Memory B cell (primary cell): ENCODE results near the gene KCNJ6.

Source experiments
- ATAC-seq: fragments of 150-1000 bp; cut with Tn5 transposase; 2 replicates; pipeline ENCODE4 v1.10.0; 2021; ENCODE audit warnings: low read depth, mild to moderate bottlenecking, moderate library complexity
- DNase-seq, 2 donors: peaks; one replicate each; pipeline ENCODE4 v3.0.0; 2022; ENCODE audit warnings: low spot score in 2 of 2
- H3K27ac Mint-ChIP-seq: one replicate; pipeline ENCODE4 v1.8.0; 2022; ENCODE audit warnings: mild to moderate bottlenecking, moderate library complexity, mixed read lengths
- H3K27me3 Mint-ChIP-seq: one replicate; pipeline ENCODE4 v1.8.0; 2022; ENCODE audit warnings: mixed read lengths
- H3K36me3 Mint-ChIP-seq: one replicate; pipeline ENCODE4 v1.8.0; 2022; ENCODE audit warnings: mild to moderate bottlenecking, mixed read lengths
- H3K4me1 Mint-ChIP-seq: one replicate; pipeline ENCODE4 v1.8.0; 2022; ENCODE audit warnings: mixed read lengths
- H3K4me3 Mint-ChIP-seq: one replicate; pipeline ENCODE4 v1.8.0; 2022; ENCODE audit warnings: mild to moderate bottlenecking, moderate library complexity, mixed read lengths
- H3K9me3 Mint-ChIP-seq: one replicate; pipeline ENCODE4 v1.8.0; 2022; ENCODE audit warnings: mixed read lengths

The KCNJ6 gene

DNA sequence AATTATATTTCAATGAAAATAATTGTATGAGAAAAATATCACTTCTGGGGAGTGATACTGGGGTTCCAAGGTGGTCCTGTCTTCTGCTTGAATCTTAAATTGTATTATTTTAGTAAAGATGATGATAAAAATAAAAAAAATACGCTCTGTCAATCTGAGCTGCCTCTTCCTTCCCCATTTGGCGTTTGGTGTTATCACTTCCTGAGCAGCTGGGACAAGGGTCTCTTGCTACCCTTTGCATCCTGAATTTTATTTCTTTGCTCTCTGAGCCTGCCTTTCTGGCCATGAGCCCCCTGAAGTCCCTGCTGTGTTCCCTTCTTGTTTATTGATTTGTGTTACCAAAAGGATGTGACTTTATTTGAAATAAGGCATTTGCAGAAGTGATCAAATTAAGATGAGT is 111.0 kb downstream of the KCNJ6 start:
- Mint-ChIP-seq H3K4me3 (no peak overlapping the region), H3K36me3 (no peaks in the 10 kb centered on the region), H3K9me3 (peaks cover 3% of the 10 kb centered on the region), H3K4me1 (no peaks in the 10 kb centered on the region), H3K27ac (no peak overlapping the region), H3K27me3 (peaks cover 13% of the 10 kb centered on the region)
- DNase-seq (no peak), ATAC-seq (no peak)

DNA sequence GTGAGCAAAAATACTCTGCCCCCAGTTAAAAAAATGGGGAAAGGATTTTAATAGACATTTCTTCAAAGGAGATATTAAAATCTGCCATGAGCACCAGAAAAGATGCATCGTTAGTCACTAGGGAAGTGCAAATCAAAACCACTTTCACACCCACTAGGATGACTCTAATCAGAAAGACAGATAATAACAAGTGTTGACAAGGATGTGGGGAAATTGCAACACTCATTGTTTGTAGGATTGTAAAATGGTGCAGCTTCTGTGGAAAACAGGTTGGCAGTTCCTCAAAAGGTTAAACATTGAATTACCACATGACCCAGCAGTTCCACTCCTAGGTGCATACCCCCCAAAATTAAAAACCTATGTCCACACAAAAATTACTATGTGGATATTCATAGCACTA is 112.3 kb downstream of the KCNJ6 start:
- Mint-ChIP-seq H3K27me3 (peaks cover 10% of the 10 kb centered on the region), H3K4me1 (no peaks in the 10 kb centered on the region), H3K27ac (no peak overlapping the region), H3K4me3 (no peak overlapping the region), H3K9me3 (peaks cover 3% of the 10 kb centered on the region), H3K36me3 (no peaks in the 10 kb centered on the region)
- DNase-seq (no peak), ATAC-seq (no peak)

DNA sequence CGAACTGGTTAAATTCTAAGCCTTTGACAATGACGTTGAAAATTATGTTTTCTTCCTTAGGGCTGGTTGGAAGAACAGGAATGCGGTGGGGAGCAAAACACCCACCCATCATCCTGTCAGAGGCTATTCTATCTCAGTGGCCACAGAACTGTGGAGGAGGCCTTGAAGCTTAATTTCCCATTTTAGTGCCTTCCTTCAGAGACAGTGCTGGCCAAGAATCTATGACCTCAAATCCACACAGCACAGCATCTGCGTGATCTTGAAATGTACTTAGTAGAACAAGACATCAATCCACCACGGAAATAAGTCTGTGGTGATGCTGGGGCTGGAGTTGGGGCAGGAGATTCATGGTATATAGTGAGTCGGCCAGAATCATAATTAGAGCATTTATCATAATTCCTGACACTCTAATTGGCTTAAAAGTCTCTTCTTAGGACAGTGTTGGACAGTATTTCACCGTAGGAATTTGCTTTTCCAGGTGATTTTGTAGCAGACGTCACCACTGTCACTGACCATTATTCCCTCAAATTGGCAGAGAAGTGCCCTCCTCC is 113.1 kb downstream of the KCNJ6 start:
- no peaks in the 10 kb centered on the region for H3K36me3 Mint-ChIP-seq
- peaks cover 3% of the 10 kb centered on the region for H3K9me3 Mint-ChIP-seq
- H3K4me1 Mint-ChIP-seq, result no peaks in the 10 kb centered on the region
- DNase-seq, result no peak
- H3K27me3 Mint-ChIP-seq, result peaks cover 13% of the 10 kb centered on the region
- no peak overlapping the region for H3K4me3 Mint-ChIP-seq
- ATAC-seq, result no peak
- no peak overlapping the region for H3K27ac Mint-ChIP-seq

DNA sequence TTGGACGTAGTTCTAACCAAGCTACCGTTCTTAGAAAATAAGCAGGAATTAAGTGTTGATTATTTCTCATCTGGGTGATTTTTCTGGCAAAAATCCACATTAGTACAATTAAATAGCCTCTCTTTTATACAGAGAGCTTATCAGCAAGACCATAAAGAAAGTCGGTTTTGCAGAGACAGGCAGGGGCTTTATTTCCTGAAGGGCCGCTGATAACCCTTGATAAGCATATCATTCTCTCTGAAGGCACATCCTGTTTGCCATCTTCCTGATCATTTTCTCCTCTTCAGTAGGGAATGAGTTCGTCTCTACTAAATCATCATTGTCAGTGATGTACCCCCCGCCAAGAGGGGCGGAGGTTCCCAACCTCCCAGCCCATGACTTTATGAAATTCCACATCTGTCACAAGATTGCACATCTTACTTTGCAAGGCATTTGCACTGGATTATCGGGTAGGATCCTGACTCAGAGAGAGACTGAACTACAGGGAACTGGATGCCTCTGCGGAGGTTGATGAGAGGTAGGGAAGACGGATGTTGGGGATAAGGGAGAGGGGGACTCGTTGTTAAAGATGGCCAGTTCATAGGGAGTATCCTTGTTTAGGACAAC is 115.7 kb downstream of the KCNJ6 start:
- ATAC-seq, result no peak
- Mint-ChIP-seq H3K36me3 (no peaks in the 10 kb centered on the region), H3K4me1 (no peaks in the 10 kb centered on the region), H3K4me3 (no peak overlapping the region), H3K27ac (no peak overlapping the region), H3K9me3 (peaks cover 3% of the 10 kb centered on the region), H3K27me3 (peaks cover 12% of the 10 kb centered on the region)
- no peak for DNase-seq

DNA sequence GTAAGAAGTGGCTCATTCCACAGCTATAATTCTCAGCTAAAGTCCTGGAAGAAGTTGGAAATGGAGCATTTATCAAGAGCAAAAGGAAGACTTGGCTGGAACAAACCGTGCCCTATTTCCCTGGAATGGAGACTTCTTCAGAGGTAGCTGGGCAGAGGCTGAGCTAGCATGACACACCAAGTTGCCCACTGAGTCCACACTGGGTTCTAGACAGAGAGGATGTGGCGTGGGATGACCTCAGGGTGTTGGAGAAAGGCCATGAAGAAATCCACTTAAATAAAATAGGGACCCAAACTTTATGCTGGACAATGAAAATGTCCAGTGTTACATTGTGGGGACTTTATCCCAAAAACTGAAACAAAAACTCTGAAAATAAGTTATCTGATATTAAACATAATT is 116.2 kb downstream of the KCNJ6 start:
- DNase-seq (no peak), ATAC-seq (no peak)
- H3K27ac Mint-ChIP-seq, result no peak overlapping the region
- H3K36me3 Mint-ChIP-seq, result no peaks in the 10 kb centered on the region
- H3K9me3 Mint-ChIP-seq, result peaks cover 3% of the 10 kb centered on the region
- H3K27me3 Mint-ChIP-seq, result peaks cover 12% of the 10 kb centered on the region
- H3K4me3 Mint-ChIP-seq, result no peak overlapping the region
- H3K4me1 Mint-ChIP-seq, result no peaks in the 10 kb centered on the region

DNA sequence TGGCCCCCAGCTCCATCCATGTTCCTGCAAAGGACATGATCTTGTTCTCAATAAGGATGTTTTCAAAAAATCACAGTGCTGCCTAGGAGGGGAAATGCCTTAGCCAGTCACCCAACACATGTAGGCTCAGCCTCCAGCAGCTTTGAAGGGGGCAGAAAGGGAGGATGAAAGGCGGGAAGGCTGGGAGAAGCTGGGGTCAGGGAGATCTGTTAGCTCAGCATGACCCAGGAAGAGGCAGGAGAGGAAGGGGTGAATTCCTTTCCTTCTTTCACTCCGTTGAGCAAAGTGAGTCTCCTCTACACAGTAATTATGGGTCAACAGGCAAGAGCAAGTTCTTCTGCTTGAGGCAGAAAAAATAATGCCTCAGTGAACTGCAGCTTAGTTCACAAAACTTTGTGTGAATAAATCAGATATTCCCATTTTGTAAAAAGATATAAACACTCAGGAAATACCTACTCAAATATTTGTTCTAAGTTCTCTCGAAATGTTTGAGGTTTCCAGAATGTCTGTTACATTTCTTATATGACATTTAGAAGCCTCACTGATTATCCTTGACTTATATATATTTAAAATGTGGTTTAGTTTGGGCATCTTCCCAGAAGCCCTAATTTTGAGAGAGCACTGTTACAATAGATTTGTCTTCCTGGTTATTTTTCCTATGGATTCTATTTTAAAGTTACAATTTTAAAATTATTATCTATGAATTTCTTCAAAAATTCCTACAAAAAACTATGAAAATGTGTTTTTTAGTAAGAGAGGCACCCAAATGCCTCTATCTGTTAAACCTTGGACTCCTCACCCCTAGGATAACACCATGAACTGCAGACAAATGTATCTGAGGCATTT is 116.8 kb downstream of the KCNJ6 start:
- DNase-seq (no peak), ATAC-seq (no peak)
- Mint-ChIP-seq H3K9me3 (no peaks in the 10 kb centered on the region), H3K27me3 (peaks cover 12% of the 10 kb centered on the region), H3K4me3 (no peak overlapping the region), H3K27ac (no peak overlapping the region), H3K36me3 (no peaks in the 10 kb centered on the region), H3K4me1 (no peaks in the 10 kb centered on the region)

DNA sequence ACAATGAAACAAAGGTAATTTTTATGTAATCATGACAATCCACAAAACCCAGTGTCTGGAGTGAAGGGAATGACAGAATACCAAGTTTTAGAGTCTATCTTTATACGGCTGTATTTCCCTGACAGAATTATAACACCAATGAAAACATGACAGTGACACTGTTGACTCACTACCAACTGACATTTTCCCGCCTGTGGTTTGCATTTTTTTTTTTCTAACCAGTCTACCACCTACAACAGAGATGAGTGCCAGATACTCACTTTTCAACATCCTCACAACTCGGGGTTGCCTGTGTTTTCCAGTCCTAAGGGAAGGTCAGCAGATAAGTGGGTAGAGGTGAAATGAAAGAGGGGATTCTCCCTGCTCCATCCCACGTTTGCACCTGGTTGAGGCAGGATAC is 118.9 kb downstream of the KCNJ6 start:
- DNase-seq, result no peak
- ATAC-seq, result no peak
- H3K27ac Mint-ChIP-seq, result no peak overlapping the region
- no peaks in the 10 kb centered on the region for H3K36me3 Mint-ChIP-seq
- no peaks in the 10 kb centered on the region for H3K9me3 Mint-ChIP-seq
- no peak overlapping the region for H3K4me3 Mint-ChIP-seq
- H3K4me1 Mint-ChIP-seq, result no peaks in the 10 kb centered on the region
- H3K27me3 Mint-ChIP-seq, result peaks cover 12% of the 10 kb centered on the region

DNA sequence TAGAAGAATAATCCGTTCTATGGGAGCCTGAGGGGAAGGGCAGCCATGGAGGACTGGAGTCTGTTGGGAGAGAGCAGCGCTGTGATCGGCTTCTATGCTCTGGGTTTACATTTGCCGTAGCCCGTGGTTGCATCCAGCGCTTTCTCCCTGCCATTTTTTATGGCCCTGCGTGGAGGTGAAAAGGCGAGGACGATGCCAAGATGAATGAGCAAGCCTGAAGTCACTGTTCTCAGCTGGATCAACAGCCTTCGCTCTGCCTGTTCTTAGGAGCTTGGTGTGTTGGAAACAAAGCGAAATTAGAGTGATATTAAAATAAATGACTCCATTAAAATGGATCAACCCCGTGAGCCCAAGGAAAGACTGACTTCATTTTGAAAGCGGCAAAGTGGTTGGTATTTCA is 120.2 kb downstream of the KCNJ6 start:
- no peak overlapping the region for H3K27ac Mint-ChIP-seq
- no peak for ATAC-seq
- H3K27me3 Mint-ChIP-seq, result peaks cover 8% of the 10 kb centered on the region
- H3K36me3 Mint-ChIP-seq, result no peaks in the 10 kb centered on the region
- DNase-seq, result no peak
- no peaks in the 10 kb centered on the region for H3K9me3 Mint-ChIP-seq
- H3K4me3 Mint-ChIP-seq, result no peak overlapping the region
- H3K4me1 Mint-ChIP-seq, result no peaks in the 10 kb centered on the region

DNA sequence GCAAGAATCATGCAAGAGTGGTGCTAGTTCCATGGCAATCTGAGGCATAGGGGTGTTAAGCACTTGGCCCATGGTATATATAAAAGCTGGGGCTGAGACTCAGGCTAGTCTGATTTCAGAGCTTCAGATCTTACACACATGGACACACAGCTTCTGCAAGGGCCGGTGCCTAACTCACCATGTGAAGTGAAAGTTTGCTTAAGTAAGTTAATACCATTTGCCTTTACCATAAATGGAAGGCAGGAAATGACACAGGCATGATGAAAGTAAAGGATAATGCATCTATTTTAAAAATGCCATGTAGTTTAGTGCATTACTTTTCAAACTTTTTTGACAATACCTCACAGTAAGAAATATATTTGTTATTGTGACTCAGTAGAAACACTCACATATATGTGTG is 122.6 kb downstream of the KCNJ6 start:
- Mint-ChIP-seq H3K27me3 (peaks cover 5% of the 10 kb centered on the region), H3K9me3 (no peaks in the 10 kb centered on the region), H3K36me3 (no peaks in the 10 kb centered on the region), H3K27ac (no peak overlapping the region), H3K4me1 (no peaks in the 10 kb centered on the region), H3K4me3 (no peak overlapping the region)
- DNase-seq, result no peak
- no peak for ATAC-seq

DNA sequence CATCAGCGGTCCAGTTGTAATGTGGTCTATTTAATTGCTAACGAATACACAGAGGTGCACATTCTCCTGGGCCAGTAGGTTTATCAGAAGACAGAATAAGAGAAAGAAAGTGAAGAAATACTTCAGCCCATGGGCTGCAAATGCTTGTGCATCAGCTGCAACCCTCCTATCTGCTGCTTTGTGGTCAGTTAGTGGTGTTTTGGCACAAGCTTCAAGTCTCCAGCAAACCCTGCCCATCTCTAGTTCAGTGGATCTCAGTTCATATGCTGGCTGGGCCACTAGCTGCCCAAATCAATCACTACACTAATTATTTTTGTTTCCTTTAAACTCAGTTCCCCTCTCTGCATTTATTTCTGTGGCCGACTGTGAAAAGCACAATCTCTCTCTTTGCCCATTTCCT is 124.2 kb downstream of the KCNJ6 start:
- Mint-ChIP-seq H3K4me1 (no peaks in the 10 kb centered on the region), H3K27me3 (peaks cover 2% of the 10 kb centered on the region), H3K27ac (no peak overlapping the region), H3K9me3 (no peaks in the 10 kb centered on the region), H3K36me3 (no peaks in the 10 kb centered on the region), H3K4me3 (no peak overlapping the region)
- DNase-seq, result no peak
- ATAC-seq, result no peak

DNA sequence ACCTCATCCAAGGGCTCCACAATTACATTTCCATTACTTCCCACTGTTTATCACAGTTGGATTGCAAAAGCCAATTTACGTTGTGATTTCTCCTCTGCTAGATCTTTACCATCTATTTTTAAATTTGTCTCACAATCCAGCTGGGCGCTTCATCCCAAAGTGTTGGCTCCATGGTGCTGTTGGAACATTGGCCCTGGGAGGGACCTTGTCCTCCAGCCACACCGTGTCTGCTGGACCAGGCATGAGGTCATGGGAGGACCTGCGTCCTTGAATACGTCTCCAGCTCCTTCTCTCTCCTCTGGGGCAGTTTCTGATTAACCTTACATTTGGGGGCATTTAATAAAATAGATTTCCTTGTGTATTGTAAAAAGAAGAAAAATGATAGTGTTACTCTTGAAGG is 125.4 kb downstream of the KCNJ6 start:
- H3K36me3 Mint-ChIP-seq, result no peaks in the 10 kb centered on the region
- ATAC-seq (no peak), DNase-seq (no peak)
- no peak overlapping the region for H3K27ac Mint-ChIP-seq
- no peaks in the 10 kb centered on the region for H3K9me3 Mint-ChIP-seq
- H3K4me3 Mint-ChIP-seq, result no peak overlapping the region
- H3K27me3 Mint-ChIP-seq, result peaks cover 2% of the 10 kb centered on the region
- H3K4me1 Mint-ChIP-seq, result no peaks in the 10 kb centered on the region

DNA sequence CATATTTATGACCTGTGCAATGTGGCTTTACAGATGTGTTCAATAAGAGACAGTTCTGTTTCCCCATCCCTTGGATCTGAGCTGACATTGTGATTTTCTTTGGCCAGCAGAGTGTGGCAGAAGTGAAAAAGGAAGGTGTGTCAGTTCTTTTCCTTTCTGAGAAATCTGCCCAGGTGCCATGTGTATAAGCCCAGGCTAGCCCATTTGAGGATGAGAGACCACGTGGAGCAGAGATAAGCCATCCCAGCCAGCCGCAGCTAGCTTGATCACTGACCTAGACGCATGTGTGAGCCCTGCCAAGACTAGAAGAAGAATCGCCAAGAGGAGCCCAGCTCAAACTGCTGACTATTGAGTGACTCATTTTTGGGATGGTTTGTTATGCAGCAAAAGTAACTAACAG is 127.8 kb downstream of the KCNJ6 start:
- Mint-ChIP-seq H3K27ac (no peak overlapping the region), H3K9me3 (no peaks in the 10 kb centered on the region), H3K4me1 (no peaks in the 10 kb centered on the region), H3K36me3 (no peaks in the 10 kb centered on the region), H3K4me3 (no peak overlapping the region), H3K27me3 (peaks cover 3% of the 10 kb centered on the region)
- ATAC-seq (no peak), DNase-seq (no peak)

DNA sequence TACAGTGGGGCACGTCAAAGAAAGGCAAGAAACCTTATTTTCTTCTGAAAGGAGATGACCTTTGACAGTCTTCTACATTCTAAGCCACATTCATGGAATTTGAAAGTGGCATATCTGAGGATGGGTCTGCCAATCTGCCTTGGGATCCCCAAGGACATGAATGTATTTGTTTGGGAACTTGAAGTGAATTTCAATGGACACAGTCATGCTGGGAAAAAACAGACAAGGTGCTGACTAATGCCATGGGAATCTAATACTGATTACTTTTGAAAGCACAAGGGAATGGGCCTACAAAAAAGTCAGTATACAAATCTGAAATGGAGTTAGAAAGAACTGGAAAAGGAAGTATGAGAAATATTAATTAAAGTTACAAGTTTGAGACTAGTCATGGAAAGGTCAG is 128.8 kb downstream of the KCNJ6 start:
- Mint-ChIP-seq H3K27me3 (peaks cover 5% of the 10 kb centered on the region), H3K4me3 (no peak overlapping the region), H3K9me3 (no peaks in the 10 kb centered on the region), H3K27ac (no peak overlapping the region), H3K36me3 (no peaks in the 10 kb centered on the region), H3K4me1 (no peaks in the 10 kb centered on the region)
- no peak for ATAC-seq
- DNase-seq, result no peak

DNA sequence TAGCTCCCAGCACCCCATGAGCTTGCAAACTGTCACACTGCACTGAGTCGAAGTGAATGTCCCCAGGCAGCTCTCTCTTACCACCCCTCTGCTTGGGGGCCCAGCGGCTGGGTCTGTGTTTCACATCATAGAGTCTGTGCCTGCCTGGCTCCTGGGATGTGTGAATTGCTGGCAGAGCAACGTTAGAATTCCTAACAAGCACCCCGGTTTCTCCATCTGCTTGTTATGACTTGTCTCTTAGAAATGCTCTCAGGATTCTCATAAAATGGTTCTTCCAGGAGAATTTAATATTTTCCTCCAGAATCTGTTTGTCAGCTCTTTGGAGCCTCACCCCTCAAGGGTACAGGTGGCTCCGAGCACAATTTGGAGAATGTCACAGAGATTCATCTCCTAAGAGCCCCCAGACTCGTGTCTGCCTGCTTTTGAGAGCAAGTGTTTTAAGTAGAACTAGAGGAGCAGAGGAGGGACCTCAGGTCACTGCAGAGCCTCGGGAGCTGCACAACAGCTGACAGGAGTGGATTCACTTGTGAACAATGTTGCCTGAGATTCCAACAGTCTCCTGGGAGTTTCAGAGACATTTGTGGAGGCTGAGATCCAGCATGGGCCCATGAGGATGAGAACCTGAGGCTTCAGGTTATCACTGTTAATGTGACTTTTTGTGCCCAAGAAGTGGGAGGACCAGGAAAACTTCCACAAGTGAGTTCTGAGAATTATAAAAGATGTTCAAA is 131.5 kb downstream of the KCNJ6 start:
- no peaks in the 10 kb centered on the region for H3K4me1 Mint-ChIP-seq
- peaks cover 6% of the 10 kb centered on the region for H3K27me3 Mint-ChIP-seq
- peaks cover 1% of the 10 kb centered on the region for H3K36me3 Mint-ChIP-seq
- H3K27ac Mint-ChIP-seq, result no peak overlapping the region
- no peak for ATAC-seq
- no peak for DNase-seq
- peaks cover 2% of the 10 kb centered on the region for H3K9me3 Mint-ChIP-seq
- H3K4me3 Mint-ChIP-seq, result no peak overlapping the region
